C4-2B (cell line): ENCODE measurements around the gene ZNF142.

Experiments used
- ZFX ChIP-seq: fragments of 450-650 bp; IDR thresholded peaks from 2 replicates; pipeline ENCODE4 v1.6.1; 2017
- TF ChIP-seq, protein P1 (sequence below): fragments of 450-650 bp; conservative IDR thresholded peaks from 2 replicates; pipeline ENCODE4 v1.5.1; 2017; ENCODE audit warnings: mild to moderate bottlenecking

- TF ChIP-seq, protein P1, sequence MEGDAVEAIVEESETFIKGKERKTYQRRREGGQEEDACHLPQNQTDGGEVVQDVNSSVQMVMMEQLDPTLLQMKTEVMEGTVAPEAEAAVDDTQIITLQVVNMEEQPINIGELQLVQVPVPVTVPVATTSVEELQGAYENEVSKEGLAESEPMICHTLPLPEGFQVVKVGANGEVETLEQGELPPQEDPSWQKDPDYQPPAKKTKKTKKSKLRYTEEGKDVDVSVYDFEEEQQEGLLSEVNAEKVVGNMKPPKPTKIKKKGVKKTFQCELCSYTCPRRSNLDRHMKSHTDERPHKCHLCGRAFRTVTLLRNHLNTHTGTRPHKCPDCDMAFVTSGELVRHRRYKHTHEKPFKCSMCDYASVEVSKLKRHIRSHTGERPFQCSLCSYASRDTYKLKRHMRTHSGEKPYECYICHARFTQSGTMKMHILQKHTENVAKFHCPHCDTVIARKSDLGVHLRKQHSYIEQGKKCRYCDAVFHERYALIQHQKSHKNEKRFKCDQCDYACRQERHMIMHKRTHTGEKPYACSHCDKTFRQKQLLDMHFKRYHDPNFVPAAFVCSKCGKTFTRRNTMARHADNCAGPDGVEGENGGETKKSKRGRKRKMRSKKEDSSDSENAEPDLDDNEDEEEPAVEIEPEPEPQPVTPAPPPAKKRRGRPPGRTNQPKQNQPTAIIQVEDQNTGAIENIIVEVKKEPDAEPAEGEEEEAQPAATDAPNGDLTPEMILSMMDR: no peak
- no peak; the same call in 1 of the 2 replicates for TF ChIP-seq ZFX
Observed at GRCh38 chr2:218659258-218659987, at the start of gene ZNF142, which contains the start of gene BCS1L.
